Uterine smooth muscle cell (primary cell): ENCODE results near the gene CFDP1. TPM values are rescaled to one million over a fixed set of nuclear protein-coding genes. Genes with fewer than 3 reads are reported as not detected.

Experiments used
- total RNA-seq: library from RNA; depleted of rRNA; stranded (reverse); fragments of >200 nt; gene quantifications from 2 replicates; pipeline ENCODE4 v1.2.3, GENCODE V29; 2014

Gene CFDP1
- 59.5 and 80.5 TPM in 2 replicates for total RNA-seq

GRCh38 chr16:75432828-75433731 lies at the start of gene CFDP1:
Gene CFDP1 (minus strand): TSS chr16:75433503. CDS start chr16:75433352, 151 bp downstream.

GRCh38 chr16:75464122-75464918 lies 31.0 kb upstream of the CFDP1 start, which contains the start of gene TMEM170A:
Gene TMEM170A (minus strand): TSS chr16:75464689. CDS start chr16:75464600, 89 bp downstream.

GRCh38 chr16:75251280-75252048 lies 181.8 kb downstream of the CFDP1 start, which contains the start of gene BCAR1:
Gene BCAR1 (minus strand): TSS chr16:75251624. CDS start chr16:75251482, 142 bp downstream.

Other genes starting within 250 kb of the CFDP1 start
- not detected in 2 replicates for gene CTRB2, start 226.3 kb downstream of the CFDP1 start, total RNA-seq
- gene CTRB1, start 214.5 kb downstream of the CFDP1 start, total RNA-seq = not detected in 2 replicates
- gene BCAR1, start 181.9 kb downstream of the CFDP1 start, total RNA-seq = 52.8 and 55.7 TPM in 2 replicates
- 17.9 and 30.9 TPM in 2 replicates for gene TMEM170A, start 31.2 kb upstream of the CFDP1 start, total RNA-seq
- 0.22 and 1.00 TPM in 2 replicates for gene CHST6, start 61.9 kb upstream of the CFDP1 start, total RNA-seq
- under 0.01 and 0.11 TPM in 2 replicates for gene CHST5, start 102.6 kb upstream of the CFDP1 start, total RNA-seq
- gene TMEM231, start 122.7 kb upstream of the CFDP1 start, total RNA-seq = 15.1 and 18.4 TPM in 2 replicates
- gene GABARAPL2, start 132.9 kb upstream of the CFDP1 start, total RNA-seq = 38.5 and 44.0 TPM in 2 replicates
- 59.1 and 101 TPM in 2 replicates for gene ADAT1, start 189.8 kb upstream of the CFDP1 start, total RNA-seq
- gene KARS1, start 214.2 kb upstream of the CFDP1 start, total RNA-seq = 135 and 202 TPM in 2 replicates
- 55.9 and 65.4 TPM in 2 replicates for gene TERF2IP, start 214.3 kb upstream of the CFDP1 start, total RNA-seq
- not detected in 2 replicates for gene CPHXL2, start 243.5 kb upstream of the CFDP1 start, total RNA-seq